ENCODE results near the gene LAMC2.

Gene LAMC2

DNA sequence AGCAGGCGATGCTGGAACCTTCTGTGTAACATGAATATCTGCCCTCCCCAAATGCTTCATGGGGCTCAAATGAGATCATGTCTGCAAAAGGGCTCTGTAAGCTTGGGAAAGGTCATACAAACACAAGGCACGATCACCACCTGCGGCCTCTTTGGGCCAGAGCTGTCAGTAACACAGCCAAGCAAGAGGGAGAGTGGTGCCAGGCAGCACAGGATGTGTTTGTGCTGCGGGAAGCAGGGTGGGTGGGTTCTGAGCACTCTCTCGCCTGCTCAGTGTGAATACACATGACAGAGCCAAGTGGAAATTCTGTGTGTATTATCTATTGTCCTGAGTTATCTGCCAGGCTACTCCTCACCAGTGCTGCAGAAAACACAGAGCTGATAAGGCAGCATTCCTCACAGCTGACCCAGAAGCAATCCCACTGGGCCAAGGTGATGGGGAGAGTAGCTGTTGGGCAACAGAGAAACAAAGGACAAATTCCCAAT lies 101.2 kb downstream of the LAMC2 start:
- no peak for DNase-seq (ENCODE audit: low read depth)

DNA sequence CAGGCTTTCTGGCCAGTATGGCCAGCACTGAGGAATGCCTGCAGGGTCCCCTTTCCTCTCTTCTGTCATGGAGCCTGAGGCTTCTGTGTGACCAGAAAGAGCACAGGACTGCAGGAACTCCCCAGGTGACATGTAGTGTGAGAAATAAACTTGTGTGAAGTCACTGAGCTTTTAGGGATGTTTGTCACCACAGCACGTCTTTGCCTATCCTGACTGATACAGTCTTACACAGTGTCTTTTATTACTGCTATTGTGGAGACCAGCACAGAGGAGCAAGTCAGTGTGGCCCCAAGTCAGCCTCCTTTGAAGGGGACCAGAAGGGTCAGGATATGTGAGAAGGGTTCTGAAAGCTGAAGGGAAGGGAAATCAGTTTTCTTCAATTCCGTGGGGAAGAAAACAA lies 102.5 kb downstream of the LAMC2 start:
- no peak for DNase-seq (ENCODE audit: low read depth)

- no peak for DNase-seq (ENCODE audit: low read depth)
Observed at GRCh38 chr1:183289051-183289496, 103.0 kb downstream of the LAMC2 start.

- DNase-seq (ENCODE audit: low read depth): no peak
Observed at GRCh38 chr1:183290628-183291027, 104.6 kb downstream of the LAMC2 start.

GRCh38 chr1:183291216-183291762 lies 105.2 kb downstream of the LAMC2 start:
- no peak for DNase-seq (ENCODE audit: low read depth)

GRCh38 chr1:183291802-183292514 lies 105.9 kb downstream of the LAMC2 start:
- DNase-seq (ENCODE audit: low read depth): no peak

DNA sequence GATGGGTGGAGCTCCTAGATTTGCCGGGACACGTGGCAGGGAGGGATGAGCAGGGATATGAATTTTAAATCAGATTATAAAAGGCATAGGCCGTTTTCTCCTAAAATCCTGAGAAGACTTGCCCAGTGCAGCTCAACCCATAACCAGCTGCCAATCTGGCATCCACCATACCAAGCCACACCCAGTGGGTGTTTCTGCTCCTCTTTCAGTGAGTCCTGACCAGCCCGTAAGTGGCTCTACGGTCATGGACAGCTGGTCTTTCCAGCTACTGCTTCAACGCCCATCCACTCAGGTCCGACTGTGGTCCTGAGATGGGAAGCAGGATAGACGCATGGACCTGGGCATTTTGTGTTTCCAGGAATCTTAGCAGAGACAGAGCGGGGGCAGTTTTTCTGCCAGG lies 107.2 kb downstream of the LAMC2 start:
- no peak for DNase-seq (ENCODE audit: low read depth)

GRCh38 chr1:183293876-183294275 lies 107.8 kb downstream of the LAMC2 start:
- no peak for DNase-seq (ENCODE audit: low read depth)

All from stimulated activated CD8-positive, alpha-beta memory T cell treated with anti-CD3 and anti-CD28 coated beads, Interleukin-7, amount 100 ng/mL, for 24 hours (primary cell).